IMR-90 (cell line): ENCODE measurements around the gene CTBP2. TPM values are rescaled to one million over a fixed set of nuclear protein-coding genes. Genes with fewer than 3 reads are reported as not detected.

Experiments
- ATAC-seq: fragments of 200-7000 bp; cut with Tn5 transposase; 2 replicates; pipeline ENCODE4 v1.9.1; 2020; ENCODE audit warnings: low read depth, mild to moderate bottlenecking, moderate library complexity
- BruUV-seq: library from RNA; stranded (reverse); fragments of 400-500 nt; replicated peaks from 2 replicates; lab custom pipeline; 2021; lab: Mats Ljungman, UMichigan
- CTCF ChIA-PET: fragments of 300-600 bp; formaldehyde crosslinking; extraction: SDS; loops from one replicate; lab custom pipeline; 2021; ENCODE audit warnings: antibody characterized with exemption; lab: Yijun Ruan, JAX
- POLR2A ChIA-PET: fragments of 300-600 bp; sonication (Branson Sonifier 250); formaldehyde crosslinking; loops from one replicate; lab custom pipeline; 2022; ENCODE audit warnings: antibody characterized with exemption; ENCODE audit not compliant: unreplicated experiment; lab: Charles Lee
- DNase-seq: peaks from one replicate; pipeline ENCODE4 v3.0.0; 2013
- H2AFZ ChIP-seq: replicated peaks from 2 replicates; pipeline ENCODE3; 2013; ENCODE audit warnings: low read length, mild to moderate bottlenecking; ENCODE audit not compliant: poor library complexity
- H2AK5ac ChIP-seq: 2 replicates; pipeline ENCODE4 v1.6.1; 2013; ENCODE audit warnings: low read depth, low read length, inconsistent platforms
- H2AK9ac ChIP-seq: replicated peaks from 2 replicates; pipeline ENCODE3; 2013; ENCODE audit warnings: mild to moderate bottlenecking, low read depth, low read length, moderate library complexity; ENCODE audit not compliant: poor library complexity
- H2BK120ac ChIP-seq: 2 replicates; pipeline ENCODE4 v1.6.1; 2013; ENCODE audit warnings: low read depth, low read length, inconsistent platforms
- H2BK15ac ChIP-seq: 3 replicates; pipeline ENCODE4 v1.6.1; 2013; ENCODE audit warnings: low read depth, low read length, inconsistent platforms
- H2BK20ac ChIP-seq: 2 replicates; pipeline ENCODE4 v1.6.1; 2013; ENCODE audit warnings: low read depth, mild to moderate bottlenecking, inconsistent platforms, low read length, moderate library complexity
- H2BK5ac ChIP-seq: 2 replicates; pipeline ENCODE4 v1.6.1; 2013; ENCODE audit warnings: mild to moderate bottlenecking, low read depth, low read length, inconsistent platforms; ENCODE audit not compliant: poor library complexity, severe bottlenecking
- H3K14ac ChIP-seq: replicated peaks from 2 replicates; pipeline ENCODE4 v1.6.1; 2013; ENCODE audit warnings: low read depth, low read length, inconsistent platforms
- H3K18ac ChIP-seq: 2 replicates; pipeline ENCODE4 v1.6.1; 2013; ENCODE audit warnings: low read depth, low read length, control low read depth
- H3K23ac ChIP-seq: 2 replicates; pipeline ENCODE4 v1.6.1; 2013; ENCODE audit warnings: low read depth, low read length, inconsistent platforms
- H3K27ac ChIP-seq: 2 replicates; pipeline ENCODE4 v1.5.1; 2013; ENCODE audit warnings: mild to moderate bottlenecking, control low read depth, low read length; ENCODE audit not compliant: insufficient read depth
- H3K27me3 ChIP-seq: 2 replicates; pipeline ENCODE4 v1.6.1; 2013; ENCODE audit warnings: low read length; ENCODE audit not compliant: control insufficient read depth, insufficient read depth
- H3K36me3 ChIP-seq: 2 replicates; pipeline ENCODE4 v1.6.1; 2013; ENCODE audit warnings: low read length, mixed read lengths; ENCODE audit not compliant: control insufficient read depth, insufficient read depth
- H3K4ac ChIP-seq: 2 replicates; pipeline ENCODE4 v1.6.1; 2013; ENCODE audit warnings: low read depth, low read length, inconsistent platforms
- H3K4me1 ChIP-seq: 2 replicates; pipeline ENCODE4 v1.6.1; 2013; ENCODE audit warnings: low read length, mixed read lengths; ENCODE audit not compliant: control insufficient read depth, insufficient read depth
- H3K4me2 ChIP-seq: 2 replicates; pipeline ENCODE4 v1.6.1; 2013; ENCODE audit warnings: low read depth, mild to moderate bottlenecking, control low read depth, low read length, moderate library complexity
- H3K4me3 ChIP-seq: 2 replicates; pipeline ENCODE4 v1.5.1; 2013; ENCODE audit warnings: low read depth, mild to moderate bottlenecking, control low read depth, low read length, moderate library complexity; ENCODE audit not compliant: insufficient read depth
- H3K56ac ChIP-seq: 2 replicates; pipeline ENCODE4 v1.6.1; 2013; ENCODE audit warnings: low read length, inconsistent platforms; ENCODE audit not compliant: insufficient read depth; ENCODE audit errors: extremely low read depth
- H3K79me1 ChIP-seq, 2 experiments: 2 replicates each; pipeline ENCODE4 v1.6.1; 2013; ENCODE audit warnings: low read length in 2 of 2, inconsistent platforms in 1 of 2, low read depth in 1 of 2
- H3K9ac ChIP-seq: 2 replicates; pipeline ENCODE4 v1.6.1; 2013; ENCODE audit warnings: low read depth, low read length, control low read depth
- H3K9me1 ChIP-seq: 2 replicates; pipeline ENCODE4 v1.6.1; 2013; ENCODE audit warnings: low read length, inconsistent platforms; ENCODE audit not compliant: insufficient read depth
- H3K9me3 ChIP-seq: 2 replicates; pipeline ENCODE4 v1.6.1; 2013; ENCODE audit warnings: low read length; ENCODE audit not compliant: control insufficient read depth, insufficient read depth
- H4K20me1 ChIP-seq: 2 replicates; pipeline ENCODE4 v1.6.1; 2013; ENCODE audit warnings: low read length, inconsistent platforms; ENCODE audit not compliant: insufficient read depth
- H4K5ac ChIP-seq: 2 replicates; pipeline ENCODE4 v1.6.1; 2013; ENCODE audit warnings: mild to moderate bottlenecking, low read depth, low read length, control low read depth
- H4K8ac ChIP-seq, 2 experiments: 2 replicates each; pipeline ENCODE4 v1.6.1; 2013; ENCODE audit warnings: low read depth in 2 of 2, low read length in 2 of 2, control low read depth in 1 of 2, inconsistent platforms in 1 of 2
- H4K91ac ChIP-seq: 2 replicates; pipeline ENCODE4 v1.6.1; 2013; ENCODE audit warnings: low read depth, low read length, inconsistent platforms; ENCODE audit not compliant: insufficient read depth
- BHLHE40 ChIP-seq: fragments of 150-350 bp; IDR thresholded peaks from 2 replicates; pipeline ENCODE4 v1.6.1; 2016; ENCODE audit warnings: mild to moderate bottlenecking, low read depth, low read length
- CEBPB ChIP-seq: IDR thresholded peaks from 2 replicates; pipeline ENCODE4 v1.6.1; 2012; ENCODE audit warnings: low read depth, low read length, improper control_type of control experiment
- CHD1 ChIP-seq: IDR thresholded peaks from 2 replicates; pipeline ENCODE4 v1.6.1; 2012; ENCODE audit warnings: low read depth, low read length, improper control_type of control experiment
- MAFK ChIP-seq: IDR thresholded peaks from 2 replicates; pipeline ENCODE4 v1.6.1; 2012; ENCODE audit warnings: low read depth, low read length, improper control_type of control experiment
- MXI1 ChIP-seq: IDR thresholded peaks from 2 replicates; pipeline ENCODE4 v1.6.1; 2012; ENCODE audit warnings: low read depth, mild to moderate bottlenecking, low read length, moderate library complexity, borderline replicate concordance
- NFE2L2 ChIP-seq: fragments of 150-350 bp; IDR thresholded peaks from 2 replicates; pipeline ENCODE4 v1.6.1; 2016; ENCODE audit warnings: low read depth, mild to moderate bottlenecking, low read length
- POLR2A ChIP-seq: IDR thresholded peaks from 2 replicates; pipeline ENCODE4 v1.6.1; 2012; ENCODE audit warnings: mild to moderate bottlenecking, low read depth, low read length
- RAD21 ChIP-seq: IDR thresholded peaks from 2 replicates; pipeline ENCODE4 v1.6.1; 2012; ENCODE audit warnings: low read length, improper control_type of control experiment
- RCOR1 ChIP-seq: IDR thresholded peaks from 2 replicates; pipeline ENCODE4 v1.6.1; 2012; ENCODE audit warnings: mild to moderate bottlenecking, low read length, improper control_type of control experiment; ENCODE audit not compliant: insufficient replicate concordance
- RFX5 ChIP-seq: IDR thresholded peaks from 2 replicates; pipeline ENCODE4 v1.8.0; 2012; ENCODE audit warnings: low read depth, mild to moderate bottlenecking, low read length, moderate library complexity
- SMC3 ChIP-seq: fragments of 150-350 bp; IDR thresholded peaks from 2 replicates; pipeline ENCODE4 v1.6.1; 2016; ENCODE audit warnings: low read depth, mild to moderate bottlenecking, antibody characterized with exemption, low read length, moderate library complexity
- WGBS, 2 experiments: methylation state at CpG; one replicate each; pipeline versions ENCODE4 v1.1.5 to v1.1.7; 2013; ENCODE audit warnings: missing lambda C conversion rate in 2 of 2; ENCODE audit not compliant: insufficient read length in 1 of 2; ENCODE audit errors: extremely low coverage in 2 of 2; 5-methylcytosine and 5-hydroxymethylcytosine counted together
- dilution Hi-C: fragments of 300-500 bp; cut with HindIII; formaldehyde crosslinking; loops from one replicate; pipeline ENCODE4 v1.14.3; 2018; ENCODE audit warnings: low sequenced_read_pairs; ENCODE audit not compliant: unreplicated experiment
- in situ Hi-C: fragments of 300-500 bp; cut with MboI; formaldehyde crosslinking; loops from 3 replicates; pipeline ENCODE4 v1.14.3; 2019; ENCODE audit warnings: low sequenced_read_pairs, inconsistent platforms, mixed read lengths
- intact Hi-C: fragments of 100-400 bp; cut with micrococcal nuclease; formaldehyde crosslinking; loops from 2 replicates; pipeline ENCODE4 v1.10.0; 2022
- polyA plus RNA-seq, 3 experiments: library from polyadenylated mRNA; depleted of rRNA; stranded (reverse); fragments of >200 nt; gene quantifications; 2 replicates each; pipeline ENCODE4 v1.2.3, GENCODE V29; 2012; ENCODE audit warnings: low replicate concordance in 1 of 3
- total RNA-seq: library from RNA; depleted of rRNA; stranded (reverse); fragments of >200 nt; gene quantifications from 2 replicates; pipeline ENCODE4 v1.2.3, GENCODE V29; 2012
- TF ChIP-seq, protein P1 (sequence below): fragments of 150-350 bp; IDR thresholded peaks from 2 replicates; pipeline ENCODE4 v1.6.1; 2017; ENCODE audit warnings: mild to moderate bottlenecking, antibody characterized with exemption, low read length, low read depth
- TF ChIP-seq, protein P2 (sequence below): conservative IDR thresholded peaks from 2 replicates; pipeline ENCODE4 v1.5.1; 2012; ENCODE audit warnings: mild to moderate bottlenecking, low read depth, low read length, improper control_type of control experiment

CTBP2 gene
- total and polyA plus RNA-seq, 2 of the 4 experiments (the other 2 are of a cell fraction), result 81.0 to 86.6 TPM

DNA sequence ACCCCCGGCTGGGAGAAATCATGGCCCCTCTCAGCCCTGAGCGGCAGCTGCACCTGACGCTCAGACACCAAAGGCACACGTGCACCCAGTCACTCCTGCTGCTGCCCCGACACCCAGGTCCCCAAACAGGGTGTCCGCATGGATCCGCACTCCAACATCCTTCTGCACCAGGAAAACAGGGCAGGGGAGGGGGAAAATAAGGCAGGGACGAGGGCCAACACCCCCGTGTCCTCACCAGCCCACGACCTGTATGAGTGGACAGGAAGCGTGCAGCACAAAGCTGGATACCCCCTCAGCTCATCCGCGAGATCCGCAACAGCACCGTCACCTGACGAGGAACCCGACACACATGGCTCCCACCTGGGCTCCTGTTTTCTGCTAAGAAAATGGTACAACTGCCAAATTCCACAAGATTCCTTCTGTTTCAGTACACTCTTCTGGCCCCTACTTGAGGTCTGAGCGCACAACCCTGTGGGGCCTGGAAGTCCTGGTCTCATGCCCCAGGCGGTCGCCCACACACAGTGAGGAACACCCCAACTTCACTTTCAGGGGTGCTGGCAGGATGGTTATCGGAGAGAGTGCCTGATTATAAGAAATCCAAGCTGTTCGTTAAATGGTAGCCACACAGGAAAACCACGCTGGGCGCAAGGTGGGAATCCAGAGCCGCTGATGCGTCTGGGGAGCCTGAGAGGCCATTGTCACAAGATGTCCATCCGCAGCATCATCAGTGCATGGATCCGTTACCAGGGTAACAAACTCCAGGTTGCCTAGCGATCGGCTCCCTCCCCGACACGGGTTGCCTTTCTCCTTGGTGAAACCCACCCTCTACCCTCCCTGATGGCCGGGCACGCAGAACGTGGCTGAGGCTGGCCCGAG, 154.8 kb downstream of the CTBP2 start:
- ATAC-seq (no peak), DNase-seq (no peak)
- no TSS peak for BruUV-seq
- Histone ChIP-seq H4K20me1 (peaks cover 71% of the 10 kb centered on the region), H3K56ac (no peak overlapping the region), H3K4me2 (no peak overlapping the region), H3K27me3 (no peaks in the 10 kb centered on the region), H3K23ac (no peak overlapping the region), H3K9ac (no peak overlapping the region), H2AK9ac (no peak overlapping the region), H4K5ac (no peak overlapping the region), H2BK20ac (no peak overlapping the region), H3K36me3 (peaks cover 27% of the 10 kb centered on the region; the same call in 1 of the 2 replicates), H4K91ac (no peak overlapping the region), H3K9me1 (peaks cover 31% of the 10 kb centered on the region), H3K4me3 (no peak overlapping the region), H2BK15ac (no peak overlapping the region), H2AFZ (no peak overlapping the region), H3K79me1 (peaks cover 29 to 92% of the 10 kb centered on the region in 2 experiments), H3K9me3 (no peaks in the 10 kb centered on the region), H2AK5ac (no peak overlapping the region), H3K14ac (no peak overlapping the region), H3K4ac (no peak overlapping the region), H3K18ac (no peak overlapping the region), H4K8ac (no peak overlapping the region), H3K4me1 (peaks cover 24% of the 10 kb centered on the region), H3K27ac (no peak overlapping the region), H2BK5ac (no peak overlapping the region), H2BK120ac (no peak overlapping the region)
- ChIA-PET CTCF (no interaction called here), POLR2A (no interaction called here)
- intact Hi-C loops, result no loop called here
- dilution Hi-C loops, result no loop called here
- WGBS, 2 experiments, result 100% methylated on average over 12 of the region's 36 CpGs; no CpG with 5 or more reads in 1 of the 2 experiments
- in situ Hi-C loops, result no loop called here
- TF ChIP-seq BHLHE40 (no peak), RAD21 (no peak), POLR2A (no peak), CHD1 (no peak), SMC3 (no peak), RCOR1 (no peak), MXI1 (no peak), CEBPB (no peak), NFE2L2 (no peak), MAFK (no peak), RFX5 (no peak)
- TF ChIP-seq, protein P1, sequence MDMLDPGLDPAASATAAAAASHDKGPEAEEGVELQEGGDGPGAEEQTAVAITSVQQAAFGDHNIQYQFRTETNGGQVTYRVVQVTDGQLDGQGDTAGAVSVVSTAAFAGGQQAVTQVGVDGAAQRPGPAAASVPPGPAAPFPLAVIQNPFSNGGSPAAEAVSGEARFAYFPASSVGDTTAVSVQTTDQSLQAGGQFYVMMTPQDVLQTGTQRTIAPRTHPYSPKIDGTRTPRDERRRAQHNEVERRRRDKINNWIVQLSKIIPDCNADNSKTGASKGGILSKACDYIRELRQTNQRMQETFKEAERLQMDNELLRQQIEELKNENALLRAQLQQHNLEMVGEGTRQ, result no peak
- TF ChIP-seq, protein P2, sequence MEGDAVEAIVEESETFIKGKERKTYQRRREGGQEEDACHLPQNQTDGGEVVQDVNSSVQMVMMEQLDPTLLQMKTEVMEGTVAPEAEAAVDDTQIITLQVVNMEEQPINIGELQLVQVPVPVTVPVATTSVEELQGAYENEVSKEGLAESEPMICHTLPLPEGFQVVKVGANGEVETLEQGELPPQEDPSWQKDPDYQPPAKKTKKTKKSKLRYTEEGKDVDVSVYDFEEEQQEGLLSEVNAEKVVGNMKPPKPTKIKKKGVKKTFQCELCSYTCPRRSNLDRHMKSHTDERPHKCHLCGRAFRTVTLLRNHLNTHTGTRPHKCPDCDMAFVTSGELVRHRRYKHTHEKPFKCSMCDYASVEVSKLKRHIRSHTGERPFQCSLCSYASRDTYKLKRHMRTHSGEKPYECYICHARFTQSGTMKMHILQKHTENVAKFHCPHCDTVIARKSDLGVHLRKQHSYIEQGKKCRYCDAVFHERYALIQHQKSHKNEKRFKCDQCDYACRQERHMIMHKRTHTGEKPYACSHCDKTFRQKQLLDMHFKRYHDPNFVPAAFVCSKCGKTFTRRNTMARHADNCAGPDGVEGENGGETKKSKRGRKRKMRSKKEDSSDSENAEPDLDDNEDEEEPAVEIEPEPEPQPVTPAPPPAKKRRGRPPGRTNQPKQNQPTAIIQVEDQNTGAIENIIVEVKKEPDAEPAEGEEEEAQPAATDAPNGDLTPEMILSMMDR, result no peak
